ENCODE data around the gene SECISBP2. TPM values are rescaled to one million over a fixed set of nuclear protein-coding genes. Genes with fewer than 3 reads are reported as not detected.
"Not testable (repeated sequence)": the region's sequence is repeated elsewhere in the genome, so short reads cannot be mapped to it uniquely, and the experiment has no call there.

SECISBP2 gene
- total RNA-seq, 1 donor from 2014 or later = 78.0 TPM

- peaks cover 34% of the 10 kb centered on the region for H3K9me3 Mint-ChIP-seq
- DNase-seq (ENCODE audit: low spot score in 2 of 2, unreplicated experiment in 2 of 2) = no peak
- H3K4me3 Mint-ChIP-seq = no peak overlapping the region
- H3K36me3 Mint-ChIP-seq = peaks cover 17% of the 10 kb centered on the region
- no peak overlapping the region for H3K27ac Mint-ChIP-seq
- H3K4me1 Mint-ChIP-seq = no peaks in the 10 kb centered on the region
- TF ChIP-seq CTCF (IDR thresholded peaks at IDR 0.05; ENCODE audit: unreplicated experiment) = no peak
- H3K27me3 Mint-ChIP-seq (ENCODE audit: low read depth) = no peaks in the 10 kb centered on the region
Observed at GRCh38 chr9:89277454-89277853, 40.8 kb upstream of the SECISBP2 start.

DNA sequence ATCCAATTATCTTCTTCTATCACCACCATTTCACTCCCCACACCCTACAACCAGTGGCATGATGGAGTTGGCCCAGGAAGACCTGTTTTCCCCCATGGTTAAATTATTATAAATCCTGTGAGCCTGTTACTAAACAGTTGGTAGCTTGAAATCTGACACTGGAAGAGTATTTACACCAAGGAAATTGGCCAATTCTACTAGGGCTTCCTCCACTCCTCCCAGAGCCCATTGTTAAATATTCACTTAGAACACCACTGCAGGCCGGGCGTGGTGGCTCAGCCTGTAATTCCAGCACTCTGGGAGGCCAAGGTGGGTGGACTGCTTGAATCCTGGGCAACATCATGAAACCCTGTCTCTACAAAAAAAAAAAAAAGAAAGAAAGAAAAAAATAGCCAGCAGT lies 39.7 kb upstream of the SECISBP2 start:
- Mint-ChIP-seq H3K4me1 (no peaks in the 10 kb centered on the region), H3K27me3 (ENCODE audit: low read depth) (no peaks in the 10 kb centered on the region), H3K9me3 (peaks cover 24% of the 10 kb centered on the region), H3K36me3 (peaks cover 11% of the 10 kb centered on the region), H3K4me3 (no peak overlapping the region), H3K27ac (no peak overlapping the region)
- TF ChIP-seq CTCF (IDR thresholded peaks at IDR 0.05; ENCODE audit: unreplicated experiment) = no peak
- DNase-seq (ENCODE audit: low spot score in 2 of 2, unreplicated experiment in 2 of 2) = no peak

- no peaks in the 10 kb centered on the region for H3K4me1 Mint-ChIP-seq
- peak; percentile 76 for TF ChIP-seq CTCF (IDR thresholded peaks at IDR 0.05; ENCODE audit: unreplicated experiment)
- H3K36me3 Mint-ChIP-seq = peaks cover 8% of the 10 kb centered on the region
- no peak overlapping the region for H3K4me3 Mint-ChIP-seq
- DNase-seq (ENCODE audit: low spot score in 2 of 2, unreplicated experiment in 2 of 2) = no peak
- no peak overlapping the region for H3K27ac Mint-ChIP-seq
- peaks cover 18% of the 10 kb centered on the region for H3K9me3 Mint-ChIP-seq
- no peaks in the 10 kb centered on the region for H3K27me3 Mint-ChIP-seq (ENCODE audit: low read depth)
Observed at GRCh38 chr9:89278997-89279739, 39.1 kb upstream of the SECISBP2 start.

- Mint-ChIP-seq H3K36me3 (peaks cover 3% of the 10 kb centered on the region), H3K27me3 (ENCODE audit: low read depth) (no peaks in the 10 kb centered on the region)
Observed at GRCh38 chr9:89281106-89281505, 37.2 kb upstream of the SECISBP2 start.

GRCh38 chr9:89282248-89282968 lies 35.9 kb upstream of the SECISBP2 start:
- not testable (repeated sequence) for H3K27ac Mint-ChIP-seq; H3K9me3 Mint-ChIP-seq; H3K36me3 Mint-ChIP-seq; H3K4me3 Mint-ChIP-seq; DNase-seq (ENCODE audit: low spot score in 2 of 2, unreplicated experiment in 2 of 2); H3K4me1 Mint-ChIP-seq; H3K27me3 Mint-ChIP-seq (ENCODE audit: low read depth)

More at GRCh38 chr9:89281106-89281505, 37.2 kb upstream of the SECISBP2 start:
- no peak overlapping the region for H3K27ac Mint-ChIP-seq
- no peak overlapping the region for H3K4me3 Mint-ChIP-seq
- peaks cover 6% of the 10 kb centered on the region for H3K9me3 Mint-ChIP-seq
- DNase-seq (ENCODE audit: low spot score in 2 of 2, unreplicated experiment in 2 of 2) = no peak
- no peak for TF ChIP-seq CTCF (IDR thresholded peaks at IDR 0.05; ENCODE audit: unreplicated experiment)
- H3K4me1 Mint-ChIP-seq = no peaks in the 10 kb centered on the region

GRCh38 chr9:89284076-89284475 lies 34.2 kb upstream of the SECISBP2 start:
- Mint-ChIP-seq H3K4me1 (no peaks in the 10 kb centered on the region), H3K27ac (no peak overlapping the region), H3K27me3 (ENCODE audit: low read depth) (no peaks in the 10 kb centered on the region), H3K4me3 (no peak overlapping the region), H3K9me3 (no peaks in the 10 kb centered on the region), H3K36me3 (no peaks in the 10 kb centered on the region)
- no peak for DNase-seq (ENCODE audit: low spot score in 2 of 2, unreplicated experiment in 2 of 2)
- TF ChIP-seq CTCF (IDR thresholded peaks at IDR 0.05; ENCODE audit: unreplicated experiment) = no peak

Measured in mesothelial cell of epicardium (in vitro differentiated cells).